IPS DF 6.9 (cell line): ENCODE results near the gene PXN.
A peak's percentile ranks its signal among the peaks of the same experiment; 100 is the strongest.

Experiments
- DNase-seq: peaks from one replicate; pipeline ENCODE4 v3.0.0-alpha.2; 2013; ENCODE audit warnings: low read depth, low spot score
- H3K27ac ChIP-seq: one replicate; pipeline ENCODE4 v1.5.1; 2013; ENCODE audit warnings: low read length, control low read depth
- H3K27me3 ChIP-seq: 2 replicates; pipeline ENCODE4 v1.6.1; 2013; ENCODE audit warnings: mild to moderate bottlenecking, low read length; ENCODE audit not compliant: control insufficient read depth, insufficient read depth
- H3K36me3 ChIP-seq: 2 replicates; pipeline ENCODE4 v1.6.1; 2013; ENCODE audit warnings: low read length; ENCODE audit not compliant: control insufficient read depth, insufficient read depth
- H3K4me1 ChIP-seq: 2 replicates; pipeline ENCODE4 v1.6.1; 2013; ENCODE audit warnings: low read length; ENCODE audit not compliant: control insufficient read depth, insufficient read depth
- H3K4me3 ChIP-seq: 2 replicates; pipeline ENCODE4 v1.5.1; 2013; ENCODE audit warnings: mild to moderate bottlenecking, low read length
- H3K9me3 ChIP-seq: 2 replicates; pipeline ENCODE4 v1.6.1; 2013; ENCODE audit warnings: low read length, inconsistent platforms; ENCODE audit not compliant: control insufficient read depth, insufficient read depth
- WGBS: extraction: QIAGEN DNeasy Blood & Tissue Kit; methylation state at CpG from one replicate; pipeline ENCODE4 v1.1.7; 2013; ENCODE audit warnings: mixed read lengths, missing lambda C conversion rate; ENCODE audit not compliant: insufficient read length, insufficient coverage; 5-methylcytosine and 5-hydroxymethylcytosine counted together

PXN gene

DNA sequence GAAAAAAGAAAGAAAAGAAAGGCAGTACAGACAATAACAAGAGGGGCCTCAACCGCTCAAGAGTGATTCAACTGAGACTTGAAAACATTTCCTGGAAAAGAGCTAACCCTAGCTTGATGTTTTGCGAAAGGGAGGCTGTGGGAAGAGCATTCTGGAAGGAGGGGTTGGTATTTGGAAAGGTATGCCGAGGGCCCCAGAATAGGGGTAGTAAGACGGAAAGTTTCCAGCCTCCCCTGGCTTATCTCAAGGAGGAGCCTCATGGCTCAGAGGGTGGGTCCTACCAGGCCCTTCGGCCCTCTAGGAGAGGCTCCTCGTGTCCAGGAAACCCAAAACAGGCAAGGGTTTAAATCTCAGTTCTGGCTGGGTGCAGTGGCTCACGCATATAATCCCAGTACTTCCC is 17.8 kb upstream of the PXN start:
- Histone ChIP-seq H3K27me3 (no peaks in the 10 kb centered on the region), H3K27ac (no peak overlapping the region), H3K36me3 (no peaks in the 10 kb centered on the region), H3K4me1 (no peaks in the 10 kb centered on the region; the same call in 1 of the 2 replicates), H3K9me3 (no peaks in the 10 kb centered on the region), H3K4me3 (no peak overlapping the region)
- no CpG with 5 or more reads among the region's 7 CpGs for WGBS
- DNase-seq = no peak

DNA sequence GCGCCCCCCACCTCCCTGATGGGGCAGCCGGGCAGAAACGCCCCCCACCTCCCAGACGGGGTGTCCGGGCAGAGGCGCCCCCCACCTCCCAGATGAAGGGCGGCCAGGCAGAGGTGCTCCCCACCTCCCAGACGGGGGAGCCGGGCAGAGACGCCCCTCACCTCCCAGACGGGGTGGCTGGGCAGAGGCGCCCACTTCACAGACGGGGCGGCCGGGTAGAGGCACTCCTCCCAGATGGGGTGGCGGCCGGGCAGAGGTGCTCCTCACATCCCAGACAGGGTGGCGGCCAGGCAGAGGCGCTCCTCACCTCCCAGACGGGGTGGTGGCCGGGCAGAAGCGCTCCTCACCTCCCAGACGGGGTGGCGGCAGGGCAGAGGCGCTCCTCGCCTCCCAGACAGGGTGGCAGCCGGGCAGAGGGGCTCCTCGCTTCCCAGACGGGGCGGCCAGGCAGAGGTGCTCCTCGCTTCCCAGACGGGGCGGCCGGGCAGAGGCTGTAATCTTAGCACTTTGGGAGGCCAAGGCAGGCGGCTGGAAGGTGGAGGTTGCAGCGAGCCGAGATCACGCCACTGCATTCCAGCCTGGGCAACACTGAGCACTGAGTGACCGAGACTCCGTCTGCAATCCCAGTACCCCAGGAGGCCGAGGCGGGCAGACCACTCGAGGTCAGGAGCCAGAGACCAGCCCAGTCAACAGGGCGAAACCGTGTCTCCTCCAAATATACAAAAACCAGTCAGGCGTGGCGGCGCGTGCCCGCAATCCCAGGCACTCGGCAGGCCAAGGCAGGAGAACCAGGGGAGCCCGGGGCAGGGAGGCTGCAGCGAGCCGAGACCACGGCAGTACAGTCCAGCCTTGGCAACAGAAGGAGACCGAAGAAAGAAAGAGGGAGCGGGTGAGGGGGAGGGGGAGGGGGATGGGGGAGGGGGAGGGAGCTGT is 12.9 kb upstream of the PXN start:
- DNase-seq = no peak
- no peaks in the 10 kb centered on the region for H3K27me3 ChIP-seq
- no peak overlapping the region for H3K4me3 ChIP-seq
- no peak overlapping the region for H3K27ac ChIP-seq
- WGBS = no CpG with 5 or more reads among the region's 57 CpGs
- no peaks in the 10 kb centered on the region for H3K9me3 ChIP-seq
- H3K36me3 ChIP-seq = no peaks in the 10 kb centered on the region
- no peaks in the 10 kb centered on the region; the same call in 1 of the 2 replicates for H3K4me1 ChIP-seq

DNA sequence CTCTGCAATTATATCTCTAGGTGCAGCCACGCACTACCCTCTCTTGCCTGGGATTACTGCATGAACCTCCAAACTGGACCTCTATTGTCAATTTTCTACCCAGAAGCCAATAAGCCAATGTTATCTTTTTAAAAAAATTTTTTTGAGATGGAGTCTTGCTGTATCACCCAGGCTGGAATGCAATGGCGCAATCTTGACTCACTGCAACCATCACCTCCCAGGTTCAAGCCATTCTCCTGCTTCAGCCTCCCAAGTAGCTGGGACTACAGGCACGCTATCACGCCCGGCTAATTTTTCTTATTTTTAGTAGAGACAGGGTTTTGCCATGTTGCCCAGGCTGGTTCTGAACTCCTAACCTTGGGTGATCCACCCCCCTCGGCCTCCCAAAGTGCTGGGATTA is 11.2 kb upstream of the PXN start:
- H3K36me3 ChIP-seq = no peaks in the 10 kb centered on the region
- DNase-seq = no peak
- H3K4me3 ChIP-seq = no peak overlapping the region
- H3K9me3 ChIP-seq = no peaks in the 10 kb centered on the region
- H3K4me1 ChIP-seq = no peaks in the 10 kb centered on the region
- H3K27ac ChIP-seq = no peak overlapping the region
- H3K27me3 ChIP-seq = no peaks in the 10 kb centered on the region
- no CpG with 5 or more reads among the region's 6 CpGs for WGBS

DNA sequence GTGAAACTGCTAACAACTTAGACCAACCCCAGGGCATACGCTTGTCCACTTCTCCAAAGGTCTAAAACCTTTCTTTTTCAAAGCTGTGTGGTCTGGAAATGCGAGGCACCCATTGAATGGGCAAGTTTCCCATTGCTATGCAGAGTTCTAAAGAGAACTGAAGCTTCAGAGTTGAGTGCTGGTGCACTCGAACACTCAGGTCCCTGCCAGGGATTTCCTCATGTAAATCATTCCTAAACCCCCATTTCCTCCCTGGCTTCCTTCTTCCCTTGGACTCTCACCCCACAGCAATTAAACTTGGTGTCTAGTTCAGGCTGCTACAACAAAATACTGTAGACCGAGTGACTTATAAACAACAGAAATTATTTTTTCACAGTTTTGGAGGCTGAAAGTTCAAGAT is 2.2 kb upstream of the PXN start:
- WGBS = no CpG with 5 or more reads among the region's 4 CpGs
- H3K4me3 ChIP-seq = no peak overlapping the region
- H3K27me3 ChIP-seq = no peaks in the 10 kb centered on the region
- no peak overlapping the region for H3K27ac ChIP-seq
- 0 out of 2 replicates have a peak, but pooled peaks cover 3% of the 10 kb centered on the region for H3K36me3 ChIP-seq
- peaks cover 8% of the 10 kb centered on the region for H3K4me1 ChIP-seq
- DNase-seq = no peak
- H3K9me3 ChIP-seq = no peaks in the 10 kb centered on the region

DNA sequence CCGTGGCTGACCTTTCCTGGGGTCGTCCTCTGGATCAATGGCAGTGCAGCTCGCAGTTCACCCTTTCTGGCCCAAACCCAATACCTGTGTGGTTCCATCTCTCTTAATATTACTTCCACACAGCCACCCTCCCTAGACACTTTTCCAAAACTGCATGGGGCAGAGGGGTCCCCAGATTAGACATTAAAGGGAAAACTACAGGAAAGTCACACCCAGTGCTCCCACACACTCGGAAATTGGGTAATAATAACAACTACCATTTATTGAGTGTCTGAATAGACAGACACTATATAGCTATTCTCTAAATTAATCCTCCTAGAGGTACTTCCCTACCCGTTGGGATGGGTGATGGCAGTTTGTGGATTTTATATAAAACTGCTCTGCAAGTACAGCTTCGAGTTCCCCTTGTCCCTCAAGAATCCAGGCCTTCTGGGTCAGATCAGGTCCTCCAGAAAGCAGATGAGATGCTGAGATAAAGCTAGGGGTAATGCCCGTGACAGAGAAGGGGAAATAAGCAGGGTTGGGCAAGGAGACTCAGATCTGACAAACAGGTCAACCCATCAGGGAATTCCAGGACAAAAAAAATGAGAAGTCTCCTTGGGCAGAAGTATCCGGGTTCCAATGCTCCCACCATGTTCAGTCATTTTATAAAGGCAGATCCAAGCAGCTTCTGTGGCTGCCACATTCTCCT is 795 bp upstream of the PXN start:
- Histone ChIP-seq H3K4me1 (peaks cover 10% of the 10 kb centered on the region), H3K9me3 (no peaks in the 10 kb centered on the region), H3K36me3 (0 out of 2 replicates have a peak, but pooled peaks cover 3% of the 10 kb centered on the region), H3K27me3 (no peaks in the 10 kb centered on the region), H3K27ac (no peak overlapping the region), H3K4me3 (no peak overlapping the region; the same call in 1 of the 2 replicates)
- DNase-seq = no peak
- WGBS = no CpG with 5 or more reads among the region's 8 CpGs

DNA sequence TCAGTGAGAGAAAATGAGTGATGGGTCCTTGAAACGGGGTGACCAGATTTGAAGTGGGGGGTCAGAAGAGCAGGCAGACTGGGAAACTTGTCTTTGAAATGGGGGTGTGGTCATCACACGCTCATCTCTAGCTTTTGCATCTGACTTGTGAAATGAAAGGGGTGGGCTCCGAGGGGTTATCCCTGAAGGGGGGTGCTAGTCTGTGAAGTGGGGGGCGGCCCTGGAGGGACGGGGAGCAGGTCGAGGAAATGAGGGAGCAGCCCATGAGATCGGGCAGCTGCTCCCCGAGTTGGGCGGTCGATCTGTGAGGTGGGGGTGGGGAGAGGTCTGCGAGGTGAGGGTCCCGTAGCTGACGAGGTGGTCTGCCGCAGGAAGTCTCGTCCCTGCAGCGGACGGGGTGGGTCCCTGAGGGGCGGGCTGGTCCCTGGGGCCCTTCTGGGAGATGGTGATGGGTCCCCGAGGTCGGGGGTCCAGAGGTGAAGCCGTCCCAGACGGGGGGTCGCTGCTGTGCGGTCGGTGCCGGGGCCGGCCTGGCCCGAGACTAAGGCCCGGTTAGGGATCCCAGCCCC is 542 bp downstream of the PXN start:
- Histone ChIP-seq H3K9me3 (no peaks in the 10 kb centered on the region), H3K4me1 (peaks cover 10% of the 10 kb centered on the region), H3K27me3 (no peaks in the 10 kb centered on the region), H3K27ac (no peak overlapping the region), H3K4me3 (peak overlapping the region; percentile 86), H3K36me3 (0 out of 2 replicates have a peak, but pooled peaks cover 3% of the 10 kb centered on the region)
- no peak for DNase-seq
- WGBS = no CpG with 5 or more reads among the region's 29 CpGs

DNA sequence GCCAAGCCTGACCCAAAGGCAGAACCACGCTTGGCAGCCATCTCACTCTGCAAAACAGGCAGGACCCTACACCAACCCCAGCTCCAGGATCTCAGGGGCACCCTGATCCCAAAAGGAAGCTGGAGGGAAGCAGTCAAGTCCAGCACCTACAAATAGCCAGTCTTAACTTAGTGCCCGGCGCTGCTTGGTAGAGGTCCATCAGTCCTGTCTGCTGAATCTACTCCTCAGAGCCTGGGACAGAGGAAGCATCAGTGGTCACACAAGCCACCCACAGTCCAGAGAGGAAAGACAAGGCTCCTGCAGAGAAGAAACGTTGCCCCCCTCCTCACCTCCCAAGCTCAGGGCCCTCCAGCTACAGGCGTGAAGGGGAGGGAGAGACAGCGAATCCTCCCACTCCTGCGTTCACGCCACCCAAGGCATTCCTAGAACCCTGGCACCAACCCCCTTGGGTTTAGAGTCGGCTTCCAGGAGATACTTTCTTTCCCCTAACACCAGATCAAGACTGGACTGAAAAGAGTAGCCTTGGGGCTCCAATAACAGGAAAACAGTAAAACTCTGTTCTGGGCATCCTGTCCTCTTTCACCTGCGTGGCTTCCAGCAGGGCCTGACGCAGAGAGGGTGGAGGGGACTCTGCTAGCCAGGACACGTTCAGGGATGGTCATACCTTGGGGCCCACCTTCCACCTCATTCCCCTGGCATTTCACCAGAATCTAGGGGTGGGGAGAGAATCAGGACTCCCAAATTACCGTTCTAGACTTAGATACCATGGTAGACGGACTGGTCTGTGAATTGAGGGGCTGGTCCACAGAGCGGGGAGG is 1.2 kb downstream of the PXN start:
- DNase-seq = no peak
- WGBS = no CpG with 5 or more reads among the region's 15 CpGs
- no peaks in the 10 kb centered on the region for H3K27me3 ChIP-seq
- H3K36me3 ChIP-seq = 0 out of 2 replicates have a peak, but pooled peaks cover 3% of the 10 kb centered on the region
- H3K9me3 ChIP-seq = no peaks in the 10 kb centered on the region
- H3K27ac ChIP-seq = no peak overlapping the region
- peak overlapping the region; percentile 86; the same call in 1 of the 2 replicates for H3K4me3 ChIP-seq
- H3K4me1 ChIP-seq = peaks cover 10% of the 10 kb centered on the region

DNA sequence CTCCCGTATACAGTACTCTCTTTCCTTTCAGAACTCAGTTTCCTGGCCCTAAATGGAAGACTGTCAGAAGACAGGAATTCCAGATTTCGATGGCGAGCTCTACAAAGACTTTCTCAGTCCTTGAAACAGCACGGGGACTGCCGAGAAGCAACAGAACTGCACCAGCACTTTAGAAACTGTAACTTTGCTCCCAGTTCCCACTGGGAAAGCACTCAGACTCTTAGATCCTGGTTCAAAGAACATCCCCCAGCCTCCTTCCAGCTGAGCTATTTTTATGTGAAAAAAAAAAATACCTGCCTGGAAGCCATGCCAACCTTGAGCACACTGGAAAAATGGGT is 1.8 kb downstream of the PXN start:
- Histone ChIP-seq H3K9me3 (no peaks in the 10 kb centered on the region), H3K27ac (no peak overlapping the region), H3K27me3 (no peaks in the 10 kb centered on the region), H3K4me3 (no peak overlapping the region), H3K36me3 (0 out of 2 replicates have a peak, but pooled peaks cover 3% of the 10 kb centered on the region), H3K4me1 (peaks cover 10% of the 10 kb centered on the region)
- whole genome bisulfite sequencing = no CpG with 5 or more reads among the region's 5 CpGs
- no peak for DNase-seq

DNA sequence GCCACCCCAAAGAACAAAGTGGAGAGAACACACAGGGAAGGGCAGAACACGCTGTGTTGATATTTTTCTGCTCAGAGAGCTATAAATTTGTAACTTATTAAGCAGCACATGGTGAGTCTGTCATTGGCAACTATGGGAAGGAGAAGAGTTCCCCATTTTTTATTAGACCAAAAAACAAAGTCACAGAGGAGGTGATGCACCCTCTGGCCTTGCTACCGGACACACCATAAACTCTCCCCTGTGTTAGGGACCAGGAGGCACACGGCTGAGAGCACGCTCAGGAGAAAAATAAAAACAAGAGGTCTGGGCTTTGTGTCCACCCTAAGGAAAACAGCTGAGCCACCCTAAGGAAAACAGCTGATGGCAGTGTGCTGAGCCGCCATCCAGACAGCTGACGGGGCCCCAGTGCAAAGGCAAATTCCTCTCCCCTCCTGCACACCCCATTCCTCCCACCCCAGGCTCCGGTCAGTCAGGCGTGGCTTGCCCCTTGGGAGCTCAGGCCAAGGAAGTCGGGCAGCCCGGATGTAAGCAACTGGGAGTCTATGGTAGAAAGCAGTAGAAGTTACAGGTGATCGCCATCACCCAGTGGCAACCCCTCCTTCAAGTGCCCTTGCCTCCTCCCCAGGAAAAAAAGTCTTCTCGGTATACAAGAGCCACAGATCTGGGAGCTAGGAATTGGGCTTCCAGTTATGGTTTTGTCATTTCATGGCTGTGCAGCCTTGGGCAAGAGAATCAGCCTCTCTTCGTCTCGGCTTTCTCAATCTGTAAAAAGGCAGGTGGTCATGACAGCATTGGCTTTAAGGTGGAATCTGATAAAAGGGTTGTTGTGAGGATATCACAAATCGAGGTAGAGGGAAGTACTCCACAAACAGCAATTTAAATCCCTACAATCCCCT is 2.4 kb downstream of the PXN start:
- H3K4me3 ChIP-seq = no peak overlapping the region
- H3K27ac ChIP-seq = no peak overlapping the region
- H3K36me3 ChIP-seq = 0 out of 2 replicates have a peak, but pooled peaks cover 3% of the 10 kb centered on the region
- peaks cover 10% of the 10 kb centered on the region for H3K4me1 ChIP-seq
- H3K27me3 ChIP-seq = no peaks in the 10 kb centered on the region
- H3K9me3 ChIP-seq = no peaks in the 10 kb centered on the region
- no peak for DNase-seq
- WGBS = no CpG with 5 or more reads among the region's 15 CpGs
